ENCODE data around the gene IQCB1.

GRCh38 chr3:121818578-121818977, 16.3 kb downstream of the IQCB1 start:
- TF ChIP-seq CTCF (IDR thresholded peaks at IDR 0.05), result no peak
- TF ChIP-seq POLR2A (IDR thresholded peaks at IDR 0.05), result no peak
